ENCODE measurements around the gene OR12D2. TPM values are rescaled to one million over a fixed set of nuclear protein-coding genes. Genes with fewer than 3 reads are reported as not detected.
"Not testable (repeated sequence)": the region's sequence is repeated elsewhere in the genome, so short reads cannot be mapped to it uniquely, and the experiment has no call there.

The OR12D2 gene
- total RNA-seq, 3 donors from 2014 or later, result not detected

- TF ChIP-seq POLR2AphosphoS5 (IDR thresholded peaks at IDR 0.05) (no peak), POLR2A (IDR thresholded peaks at IDR 0.05) (no peak)
- TF ChIP-seq, protein P1, sequence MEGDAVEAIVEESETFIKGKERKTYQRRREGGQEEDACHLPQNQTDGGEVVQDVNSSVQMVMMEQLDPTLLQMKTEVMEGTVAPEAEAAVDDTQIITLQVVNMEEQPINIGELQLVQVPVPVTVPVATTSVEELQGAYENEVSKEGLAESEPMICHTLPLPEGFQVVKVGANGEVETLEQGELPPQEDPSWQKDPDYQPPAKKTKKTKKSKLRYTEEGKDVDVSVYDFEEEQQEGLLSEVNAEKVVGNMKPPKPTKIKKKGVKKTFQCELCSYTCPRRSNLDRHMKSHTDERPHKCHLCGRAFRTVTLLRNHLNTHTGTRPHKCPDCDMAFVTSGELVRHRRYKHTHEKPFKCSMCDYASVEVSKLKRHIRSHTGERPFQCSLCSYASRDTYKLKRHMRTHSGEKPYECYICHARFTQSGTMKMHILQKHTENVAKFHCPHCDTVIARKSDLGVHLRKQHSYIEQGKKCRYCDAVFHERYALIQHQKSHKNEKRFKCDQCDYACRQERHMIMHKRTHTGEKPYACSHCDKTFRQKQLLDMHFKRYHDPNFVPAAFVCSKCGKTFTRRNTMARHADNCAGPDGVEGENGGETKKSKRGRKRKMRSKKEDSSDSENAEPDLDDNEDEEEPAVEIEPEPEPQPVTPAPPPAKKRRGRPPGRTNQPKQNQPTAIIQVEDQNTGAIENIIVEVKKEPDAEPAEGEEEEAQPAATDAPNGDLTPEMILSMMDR (IDR thresholded peaks at IDR 0.05), result no peak
- Histone ChIP-seq H3K4me3 (no peak within 1 kb of the TSS), H3K4me1 (no peaks in the 10 kb centered on the region), H3K9me3 (peaks cover 1 to 4% of the 10 kb centered on the region in 2 donors), H3K27me3 (no peaks in the 10 kb centered on the region), H3K36me3 (no peaks in the 10 kb centered on the region), H3K27ac (no peak within 1 kb of the TSS)
- no peak for DNase-seq (ENCODE audit: low spot score in 2 of 2)
- intact Hi-C loops (cut with DNase I; ENCODE audit: low total_unique reads), result no loop called here
Observed at GRCh38 chr6:29439006-29439405, 43.6 kb downstream of the OR12D2 start, which contains the start of gene OR10C1. Gene OR10C1, plus strand, starts transcription at chr6:29439306. Its CDS starts 710 bp downstream, at chr6:29440016.

DNA sequence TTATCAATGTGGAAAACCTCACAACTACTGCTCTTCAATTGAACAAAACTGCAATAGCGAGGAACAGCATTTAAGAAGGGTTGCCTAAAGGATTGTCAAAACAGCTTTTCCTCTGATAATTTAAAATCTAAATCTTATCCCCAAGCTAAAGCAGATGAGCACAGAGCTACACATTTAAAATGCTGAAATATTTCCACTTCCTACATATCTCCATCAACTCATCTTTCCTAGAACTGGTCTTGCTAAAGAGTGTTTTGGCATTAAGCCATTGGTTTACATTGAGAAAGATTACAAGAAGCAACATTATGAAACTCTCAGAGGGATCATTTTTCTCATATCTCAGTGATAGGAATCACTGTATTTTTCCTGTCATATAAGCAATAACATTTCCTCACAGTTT is 47.3 kb downstream of the OR12D2 start:
- no peak overlapping the region for H3K4me3 ChIP-seq
- H3K27me3 ChIP-seq, result no peaks in the 10 kb centered on the region
- DNase-seq (ENCODE audit: low spot score in 2 of 2), result no peak
- no peak overlapping the region for H3K27ac ChIP-seq
- TF ChIP-seq POLR2AphosphoS5 (IDR thresholded peaks at IDR 0.05), result no peak
- TF ChIP-seq POLR2A (IDR thresholded peaks at IDR 0.05), result no peak
- TF ChIP-seq, protein P1 (IDR thresholded peaks at IDR 0.05), result no peak
- H3K9me3 ChIP-seq, result peaks cover 3 to 7% of the 10 kb centered on the region in 2 donors
- no peaks in the 10 kb centered on the region for H3K36me3 ChIP-seq
- intact Hi-C loops (cut with DNase I; ENCODE audit: low total_unique reads), result no loop called here
- no peaks in the 10 kb centered on the region for H3K4me1 ChIP-seq

DNA sequence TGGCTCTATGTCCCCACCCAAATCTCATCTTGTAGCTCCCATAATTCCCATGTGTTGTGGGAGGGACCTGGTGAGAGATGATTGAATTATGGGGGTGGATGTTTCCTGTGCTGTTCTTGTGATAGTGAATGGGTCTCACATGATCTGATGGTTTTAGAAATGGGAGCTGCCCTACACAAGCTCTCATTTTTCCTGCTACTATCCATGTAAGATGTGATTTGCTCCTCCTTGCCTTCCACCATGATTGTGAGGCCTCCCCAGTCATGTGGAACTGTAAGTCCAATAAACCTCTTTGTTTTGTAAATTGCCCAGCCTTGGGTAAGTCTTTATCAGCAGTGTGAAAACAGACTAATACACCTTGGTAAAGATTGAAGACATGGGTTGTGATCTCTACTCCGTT is 48.6 kb downstream of the OR12D2 start:
- H3K36me3 ChIP-seq; H3K4me1 ChIP-seq; DNase-seq (ENCODE audit: low spot score in 2 of 2); intact Hi-C loops (cut with DNase I; ENCODE audit: low total_unique reads); H3K27ac ChIP-seq; H3K4me3 ChIP-seq; H3K27me3 ChIP-seq; H3K9me3 ChIP-seq: not testable (repeated sequence)

Other genes with a start within 250 kb of the OR12D2 start
- not detected for gene OR2J2, start 224.7 kb upstream of the OR12D2 start, total RNA-seq
- gene OR14J1, start 93.9 kb upstream of the OR12D2 start, total RNA-seq, result not detected
- gene OR5V1, start 26.8 kb upstream of the OR12D2 start, total RNA-seq, result not detected
- gene OR12D3, start 20.3 kb upstream of the OR12D2 start, total RNA-seq, result not detected
- not detected for gene OR12D1, start 19.3 kb downstream of the OR12D2 start, total RNA-seq
- gene OR10C1, start 43.7 kb downstream of the OR12D2 start, total RNA-seq, result not detected
- gene OR11A1, start 61.4 kb downstream of the OR12D2 start, total RNA-seq, result not detected
- not detected for gene OR2H1, start 61.5 kb downstream of the OR12D2 start, total RNA-seq
- gene MAS1L, start 92.3 kb downstream of the OR12D2 start, total RNA-seq, result under 1 TPM in 1 of 3 donors, not detected in 2; 0.48 TPM
- 1 to 10 TPM in 2 of 3 donors, under 1 TPM in 1; 0.80 to 2.9 (median 2.0) TPM for gene UBD, start 164.1 kb downstream of the OR12D2 start, total RNA-seq
- gene OR2H2, start 189.5 kb downstream of the OR12D2 start, total RNA-seq, result not detected
- 10 to 100 TPM; 26.1 to 49.2 (median 48.4) TPM for gene GABBR1, start 237.6 kb downstream of the OR12D2 start, total RNA-seq

Measured in breast epithelium (tissue), 4 donors.